GM13976 (cell line): ENCODE results near the gene FAM13B.
"Not testable (repeated sequence)": the region's sequence is repeated elsewhere in the genome, so short reads cannot be mapped to it uniquely, and the experiment has no call there.

ENCODE experiments used
- DNase-seq: peaks from one replicate; pipeline ENCODE4 v3.0.0; 2012; ENCODE audit warnings: low spot score
- in situ Hi-C: fragments of 300-500 bp; cut with MboI; formaldehyde crosslinking; loops from one replicate; pipeline ENCODE4 v1.12.0; 2022; ENCODE audit warnings: low sequenced_read_pairs, mixed read lengths, inconsistent platforms; ENCODE audit not compliant: unreplicated experiment
- TF ChIP-seq, protein P1 (sequence below): IDR thresholded peaks from 2 replicates; pipeline ENCODE4 v1.5.1; 2012; ENCODE audit warnings: borderline replicate concordance, mild to moderate bottlenecking; ENCODE audit not compliant: insufficient read depth; ENCODE audit errors: extremely low read depth, missing control alignments, control extremely low read depth

FAM13B gene

GRCh38 chr5:138033907-138034306 lies 1.0 kb upstream of the FAM13B start:
- no peak for DNase-seq
- in situ Hi-C loops, result no loop called here
- TF ChIP-seq, protein P1, sequence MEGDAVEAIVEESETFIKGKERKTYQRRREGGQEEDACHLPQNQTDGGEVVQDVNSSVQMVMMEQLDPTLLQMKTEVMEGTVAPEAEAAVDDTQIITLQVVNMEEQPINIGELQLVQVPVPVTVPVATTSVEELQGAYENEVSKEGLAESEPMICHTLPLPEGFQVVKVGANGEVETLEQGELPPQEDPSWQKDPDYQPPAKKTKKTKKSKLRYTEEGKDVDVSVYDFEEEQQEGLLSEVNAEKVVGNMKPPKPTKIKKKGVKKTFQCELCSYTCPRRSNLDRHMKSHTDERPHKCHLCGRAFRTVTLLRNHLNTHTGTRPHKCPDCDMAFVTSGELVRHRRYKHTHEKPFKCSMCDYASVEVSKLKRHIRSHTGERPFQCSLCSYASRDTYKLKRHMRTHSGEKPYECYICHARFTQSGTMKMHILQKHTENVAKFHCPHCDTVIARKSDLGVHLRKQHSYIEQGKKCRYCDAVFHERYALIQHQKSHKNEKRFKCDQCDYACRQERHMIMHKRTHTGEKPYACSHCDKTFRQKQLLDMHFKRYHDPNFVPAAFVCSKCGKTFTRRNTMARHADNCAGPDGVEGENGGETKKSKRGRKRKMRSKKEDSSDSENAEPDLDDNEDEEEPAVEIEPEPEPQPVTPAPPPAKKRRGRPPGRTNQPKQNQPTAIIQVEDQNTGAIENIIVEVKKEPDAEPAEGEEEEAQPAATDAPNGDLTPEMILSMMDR, result no peak

DNA sequence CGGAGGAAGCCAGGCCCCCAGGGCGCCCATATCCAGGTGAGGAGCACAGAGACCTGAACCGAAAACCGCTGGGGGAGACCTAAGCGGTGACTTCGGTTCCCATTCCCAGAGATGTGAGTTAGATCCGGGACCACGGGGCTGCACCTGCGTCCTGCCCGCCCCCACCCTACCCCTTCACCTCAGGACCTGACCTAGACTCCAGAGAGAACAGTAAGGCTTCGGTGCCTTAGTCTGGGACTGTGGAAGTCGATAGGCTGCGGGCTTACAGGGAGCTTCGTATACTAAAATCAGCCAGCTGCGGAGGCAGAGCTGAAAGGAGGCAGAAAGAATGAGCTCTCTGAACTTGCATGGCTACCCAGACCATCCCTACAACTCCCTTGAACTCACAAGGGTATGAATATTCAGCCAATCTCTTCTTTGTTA lies 518 bp upstream of the FAM13B start:
- peak; percentile 22 for DNase-seq
- in situ Hi-C loops, result no loop called here
- TF ChIP-seq, protein P1, result no peak

DNA sequence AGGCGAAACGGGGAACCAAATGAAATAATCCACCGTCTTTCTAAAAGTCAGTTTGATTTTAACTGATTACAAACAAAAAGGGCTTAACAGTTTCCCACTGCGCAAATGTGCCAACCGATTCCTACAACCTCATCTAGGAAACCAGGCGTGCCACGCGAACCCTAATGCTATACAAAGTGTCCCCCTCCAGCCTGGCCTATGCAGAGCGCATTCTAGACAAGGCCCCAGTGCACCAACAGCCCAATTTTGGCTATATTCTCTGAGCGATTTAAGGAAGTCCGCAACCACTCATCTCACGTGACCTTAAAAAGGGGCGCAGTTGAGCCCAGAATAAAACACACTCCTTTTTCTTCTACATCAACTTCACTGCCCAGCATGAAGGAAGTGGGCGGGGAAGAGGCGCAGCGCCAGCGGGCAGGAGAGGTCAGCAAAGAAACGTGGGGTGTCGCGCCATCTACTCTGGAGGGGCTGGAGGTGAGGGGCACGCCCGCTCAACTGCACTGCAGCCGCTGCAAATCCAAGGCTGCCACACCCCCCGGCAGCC lies 779 bp downstream of the FAM13B start:
- in situ Hi-C loops, result no loop called here
- peak; percentile 65 for DNase-seq
- TF ChIP-seq, protein P1, result no peak

GRCh38 chr5:138029944-138030343 lies 2.9 kb downstream of the FAM13B start:
- in situ Hi-C loops, result no loop called here
- TF ChIP-seq, protein P1, result no peak
- DNase-seq, result no peak

- in situ Hi-C loops, result no loop called here
- TF ChIP-seq, protein P1, result no peak
- peak; percentile 34 for DNase-seq
Measured at GRCh38 chr5:138029501-138029900, 3.4 kb downstream of the FAM13B start.

DNA sequence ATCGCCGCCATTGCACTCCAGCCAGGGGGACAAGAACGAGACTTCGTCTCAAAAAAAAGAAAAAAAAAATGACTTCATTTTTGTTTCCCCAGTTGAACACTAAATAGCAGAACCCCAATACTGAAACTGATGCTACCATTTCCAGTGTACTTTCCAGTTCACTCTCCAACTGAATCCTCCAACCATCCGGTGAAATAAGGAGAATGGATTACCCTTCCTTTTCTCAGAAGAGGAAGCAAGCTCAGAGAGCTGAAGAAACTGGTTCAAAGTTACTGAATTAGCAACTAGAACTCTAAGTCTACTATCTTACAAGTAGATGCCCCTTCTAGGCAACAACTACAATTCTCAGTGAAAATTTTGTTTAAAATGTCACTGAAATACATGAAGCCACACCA lies 3.9 kb downstream of the FAM13B start:
- in situ Hi-C loops, result no loop called here
- no peak for DNase-seq
- TF ChIP-seq, protein P1, result no peak

- DNase-seq, in situ Hi-C loops: not testable (repeated sequence)
Measured at GRCh38 chr5:138028262-138028970, 4.5 kb downstream of the FAM13B start.

GRCh38 chr5:138026793-138027192 lies 6.1 kb downstream of the FAM13B start:
- DNase-seq, in situ Hi-C loops: not testable (repeated sequence)
